HepG2 (cell line): ENCODE data around the gene TUBGCP6. TPM values are rescaled to one million over a fixed set of nuclear protein-coding genes. Genes with fewer than 3 reads are reported as not detected.

Source experiments
- ATAD3A ChIP-seq: sonication (generic); formaldehyde crosslinking; IDR thresholded peaks from 2 replicates; pipeline ENCODE4 v1.4.0; 2020; ENCODE audit warnings: missing genetic modification reagents
- ATF7-NPFF ChIP-seq: sonication (generic); formaldehyde crosslinking; IDR thresholded peaks from 2 replicates; pipeline ENCODE4 v1.8.1; 2023; ENCODE audit warnings: mild to moderate bottlenecking, low read depth, missing genetic modification reagents, moderate library complexity
- BRCA1 ChIP-seq: sonication (generic); formaldehyde crosslinking; IDR thresholded peaks from 2 replicates; pipeline ENCODE4 v1.4.0; 2020; ENCODE audit warnings: missing genetic modification reagents
- CERS6 ChIP-seq: sonication (generic); formaldehyde crosslinking; IDR thresholded peaks from 2 replicates; pipeline ENCODE4 v1.5.0; 2020; ENCODE audit warnings: missing genetic modification reagents
- ESRRA ChIP-seq: sonication (generic); formaldehyde crosslinking; IDR thresholded peaks from 2 replicates; pipeline ENCODE4 v1.5.1; 2020; ENCODE audit warnings: mild to moderate bottlenecking, low read depth, missing genetic modification reagents
- HNF4G ChIP-seq, 2 experiments: sonication (generic) in 1 of 2; formaldehyde crosslinking in 1 of 2; IDR thresholded peaks; 2 replicates each; pipeline versions ENCODE4 v1.4.0 to v1.6.1; 2011 to 2020; ENCODE audit warnings: borderline replicate concordance in 2 of 2, low read depth in 2 of 2, mild to moderate bottlenecking in 2 of 2, low read length in 1 of 2, missing genetic modification reagents in 1 of 2, moderate library complexity in 1 of 2
- IKZF5 ChIP-seq: IDR thresholded peaks from 2 replicates; pipeline ENCODE4 v1.6.1; 2018; ENCODE audit warnings: missing genetic modification reagents, mild to moderate bottlenecking, missing compliant biosample characterization
- KIAA2018 ChIP-seq: sonication (generic); formaldehyde crosslinking; IDR thresholded peaks from 2 replicates; pipeline ENCODE4 v1.5.0; 2020; ENCODE audit warnings: mild to moderate bottlenecking, missing genetic modification reagents, borderline replicate concordance
- MLLT10 ChIP-seq: sonication (generic); formaldehyde crosslinking; IDR thresholded peaks from 2 replicates; pipeline ENCODE4 v1.4.0; 2020; ENCODE audit warnings: missing genetic modification reagents
- RARG ChIP-seq: sonication (generic); formaldehyde crosslinking; IDR thresholded peaks from 2 replicates; pipeline ENCODE4 v1.4.0; 2020; ENCODE audit warnings: low read depth, mild to moderate bottlenecking, missing genetic modification reagents
- RXRA ChIP-seq: sonication (generic); formaldehyde crosslinking; IDR thresholded peaks from 2 replicates; pipeline ENCODE4 v1.5.1; 2020; ENCODE audit warnings: missing genetic modification reagents
- SALL1 ChIP-seq: sonication (generic); formaldehyde crosslinking; IDR thresholded peaks from 2 replicates; pipeline ENCODE4 v1.8.0; 2022; ENCODE audit warnings: mild to moderate bottlenecking, missing genetic modification reagents
- ZNF143 ChIP-seq: sonication (generic); formaldehyde crosslinking; IDR thresholded peaks from 2 replicates; pipeline ENCODE4 v1.4.0; 2020; ENCODE audit warnings: missing genetic modification reagents
- ZNF260 ChIP-seq: sonication (generic); formaldehyde crosslinking; IDR thresholded peaks from 2 replicates; pipeline ENCODE4 v1.4.0; 2020; ENCODE audit warnings: missing genetic modification reagents, low read depth, mild to moderate bottlenecking, borderline replicate concordance
- ZNF33B ChIP-seq: sonication (generic); formaldehyde crosslinking; IDR thresholded peaks from 2 replicates; pipeline ENCODE4 v1.5.1; 2020; ENCODE audit warnings: mild to moderate bottlenecking, missing genetic modification reagents
- ZNF619 ChIP-seq: sonication (generic); formaldehyde crosslinking; IDR thresholded peaks from 2 replicates; pipeline ENCODE4 v1.4.0; 2020; ENCODE audit warnings: mild to moderate bottlenecking, missing genetic modification reagents
- ZNF652 ChIP-seq: IDR thresholded peaks from 2 replicates; pipeline ENCODE4 v1.6.1; 2016; ENCODE audit warnings: low read depth, borderline replicate concordance
- ZNF703 ChIP-seq: sonication (generic); formaldehyde crosslinking; IDR thresholded peaks from 2 replicates; pipeline ENCODE4 v1.5.1; 2020; ENCODE audit warnings: missing genetic modification reagents, mild to moderate bottlenecking, moderate library complexity, borderline replicate concordance
- ZNF781 ChIP-seq: sonication (generic); formaldehyde crosslinking; IDR thresholded peaks from 2 replicates; pipeline ENCODE4 v1.5.1; 2020; ENCODE audit warnings: borderline replicate concordance, mild to moderate bottlenecking, missing genetic modification reagents; ENCODE audit errors: not compliant biosample characterization
- polyA plus RNA-seq, 8 experiments: library from polyadenylated mRNA; depleted of rRNA in 3 of 8; stranded (reverse) in 7 of 8; unstranded in 1 of 8; fragments of >200 nt; fragmentation: Illumina TruSeq in 4 of 8; extraction: Trizol in 4 of 8; gene quantifications; 2 replicates each; pipeline versions ENCODE4 v1.2.1 to v1.2.3, GENCODE V29; 2011 to 2016; ENCODE audit warnings: low read depth in 4 of 8, missing spikeins in 1 of 8, mixed read lengths in 1 of 8; ENCODE audit not compliant: insufficient read depth in 1 of 8
- total RNA-seq, 5 experiments: library from RNA; depleted of rRNA; stranded (reverse); fragments of >200 nt; fragmentation: Illumina TruSeq; extraction: Trizol; gene quantifications; 2 replicates each; pipeline ENCODE4 v1.2.3, GENCODE V29; 2016; ENCODE audit warnings: low read depth in 1 of 5

The TUBGCP6 gene
- total and polyA plus RNA-seq, 2 of the 13 experiments (the other 11 are each of a cell fraction or from before 2014, with no cell fraction given): 14.6 to 15.7 TPM

- TF ChIP-seq ZNF781 (CRISPR knock-in tag): no peak
- TF ChIP-seq RARG: no peak
- TF ChIP-seq ZNF619 (CRISPR knock-in tag): no peak
- no peak for TF ChIP-seq ATF7-NPFF
- no peak for TF ChIP-seq BRCA1 (CRISPR knock-in tag)
- no peak for TF ChIP-seq SALL1 (CRISPR knock-in tag)
- TF ChIP-seq ZNF703 (CRISPR knock-in tag): no peak
- no peak for TF ChIP-seq HNF4G (IDR thresholded peaks at IDR 0.05; ENCODE audit: borderline replicate concordance, low read depth, low read length)
- no peak for TF ChIP-seq HNF4G (CRISPR knock-in tag; IDR thresholded peaks at IDR 0.05; ENCODE audit: borderline replicate concordance, low read depth)
- no peak for TF ChIP-seq ZNF652
- TF ChIP-seq MLLT10: no peak
- TF ChIP-seq RXRA: 0 out of 2 replicates have a peak, but pooled peaks have one; percentile 14
- TF ChIP-seq ATAD3A: no peak
- TF ChIP-seq ZNF33B (CRISPR knock-in tag): no peak
- TF ChIP-seq ZNF143 (CRISPR knock-in tag): no peak; the same call in 1 of the 2 replicates
- no peak for TF ChIP-seq KIAA2018
- TF ChIP-seq CERS6 (CRISPR knock-in tag): no peak
- TF ChIP-seq ESRRA: no peak
- no peak for TF ChIP-seq IKZF5 (CRISPR knock-in tag)
- no peak for TF ChIP-seq ZNF260 (CRISPR knock-in tag)
Measured at GRCh38 chr22:50201191-50202129, 43.4 kb downstream of the TUBGCP6 start (continued).
